GM21825 (cell line): ENCODE measurements around the gene HTR1E.
"Not testable (repeated sequence)": the region's sequence is repeated elsewhere in the genome, so short reads cannot be mapped to it uniquely, and the experiment has no call there.

Experiments used
- ATAC-seq: cut with Tn5 transposase; IDR thresholded peaks from one replicate; pipeline ENCODE4 v1.9.1; 2021; ENCODE audit warnings: mild to moderate bottlenecking, moderate library complexity; ENCODE audit not compliant: unreplicated experiment

The HTR1E gene

DNA sequence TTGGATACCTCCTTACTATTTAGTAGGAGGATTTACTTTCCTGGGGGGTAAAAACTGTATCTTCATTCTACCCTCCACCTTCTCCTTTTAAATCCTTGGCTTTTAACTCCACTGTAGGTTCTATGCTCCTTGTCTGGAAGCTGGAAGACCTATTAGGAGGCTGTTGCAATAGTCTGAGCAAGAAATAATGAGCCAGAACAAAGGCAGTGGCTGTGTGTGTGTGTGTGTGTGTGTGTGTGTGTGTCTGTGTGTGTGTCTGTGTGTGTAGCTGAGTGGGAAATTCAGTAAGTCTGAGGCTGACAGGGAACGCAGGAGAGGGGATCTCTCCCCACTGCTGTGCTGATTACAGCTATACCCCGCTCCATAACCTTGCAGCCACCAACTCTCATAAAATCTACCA, 35.8 kb downstream of the HTR1E start:
- ATAC-seq: no peak

DNA sequence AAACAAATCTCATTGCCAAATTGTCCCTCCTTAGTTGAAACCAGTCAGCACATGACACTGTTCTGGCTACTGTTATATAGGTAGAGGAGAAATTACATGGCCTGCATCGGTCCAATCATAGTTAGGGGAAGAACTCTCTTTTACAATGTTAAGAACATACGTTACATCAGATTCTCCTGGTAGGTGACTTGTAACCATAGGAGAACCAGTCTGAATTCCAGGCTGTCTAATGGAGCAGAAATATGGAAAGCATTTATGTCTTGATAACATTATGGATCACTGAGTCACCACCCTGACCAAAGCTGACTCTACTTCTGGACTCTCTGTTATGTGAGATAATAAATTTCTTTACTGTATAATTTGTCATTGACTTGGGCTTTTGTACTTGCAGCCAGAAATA, 40.9 kb downstream of the HTR1E start:
- ATAC-seq: no peak

DNA sequence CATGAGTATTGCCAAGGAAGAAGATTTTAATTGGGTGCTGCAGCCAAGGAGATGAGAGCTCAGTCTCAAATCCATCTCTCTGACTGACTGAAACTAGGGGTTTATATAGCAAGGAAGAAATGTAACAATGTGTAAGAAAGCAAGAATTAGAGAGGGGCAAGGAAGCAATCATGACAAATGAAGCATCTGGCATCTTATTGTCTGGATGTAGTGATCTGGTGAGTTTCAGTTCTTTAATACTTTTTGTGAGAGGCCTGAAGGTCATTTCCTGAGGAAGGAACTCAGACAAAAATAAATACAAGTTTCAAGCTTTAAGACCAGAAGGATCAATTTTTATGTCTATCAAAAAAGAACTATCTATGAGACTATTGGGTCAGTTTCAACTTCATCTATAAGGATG, 64.2 kb downstream of the HTR1E start:
- ATAC-seq: no peak

DNA sequence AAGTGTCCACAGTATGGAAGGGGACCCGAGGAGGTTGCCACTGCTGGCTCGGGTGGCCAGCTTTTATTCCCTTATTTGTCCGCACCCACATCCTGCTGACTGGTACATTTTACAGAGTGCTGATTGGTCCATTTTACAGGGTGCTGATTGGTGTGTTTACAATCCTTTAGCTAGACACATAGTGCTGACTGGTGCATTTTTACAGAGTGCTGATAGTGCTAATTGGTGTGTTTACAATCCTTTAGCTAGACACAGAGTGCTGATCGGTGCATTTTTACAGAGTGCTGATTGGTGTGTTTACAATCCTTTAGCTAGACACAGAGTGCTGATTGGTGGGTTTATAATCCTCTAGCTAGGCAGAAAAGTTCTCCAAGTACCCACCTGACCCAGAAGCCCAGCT, 65.1 kb downstream of the HTR1E start:
- not testable (repeated sequence) for ATAC-seq

DNA sequence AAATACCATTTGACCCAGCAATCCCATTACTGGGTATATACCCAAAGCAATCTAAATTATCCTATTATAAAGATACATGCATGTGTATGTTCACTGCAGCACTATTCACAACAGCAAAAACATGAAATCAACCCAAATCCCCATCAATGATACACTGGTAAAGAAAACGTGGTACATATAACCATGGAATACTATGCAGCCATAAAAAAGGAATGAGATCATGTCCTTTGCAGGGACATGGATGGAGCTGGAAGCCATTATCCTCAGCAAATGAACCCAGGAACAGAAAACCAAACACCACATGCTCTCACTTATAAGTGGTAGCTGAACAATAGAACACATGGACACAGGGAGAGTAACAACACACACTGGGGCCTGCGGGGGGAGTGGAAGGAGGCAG, 69.2 kb downstream of the HTR1E start:
- not testable (repeated sequence) for ATAC-seq

DNA sequence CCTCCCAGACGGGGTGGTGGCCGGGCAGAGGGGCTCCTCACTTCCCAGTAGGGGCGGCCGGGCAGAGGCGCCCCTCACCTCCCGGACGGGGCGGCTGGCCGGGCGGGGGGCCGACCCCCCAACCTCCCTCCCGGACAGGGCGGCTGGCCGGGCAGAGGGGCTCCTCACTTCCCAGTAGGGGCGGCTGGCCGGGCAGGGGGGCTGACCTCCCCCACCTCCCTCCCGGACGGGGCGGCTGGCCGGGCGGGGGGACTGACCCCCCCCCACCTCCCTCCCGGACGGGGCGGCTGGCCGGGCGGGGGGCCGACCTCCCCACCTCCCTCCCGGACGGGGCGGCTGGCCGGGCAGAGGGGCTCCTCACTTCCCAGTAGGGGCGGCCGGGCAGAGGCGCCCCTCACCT, 72.3 kb downstream of the HTR1E start:
- not testable (repeated sequence) for ATAC-seq

DNA sequence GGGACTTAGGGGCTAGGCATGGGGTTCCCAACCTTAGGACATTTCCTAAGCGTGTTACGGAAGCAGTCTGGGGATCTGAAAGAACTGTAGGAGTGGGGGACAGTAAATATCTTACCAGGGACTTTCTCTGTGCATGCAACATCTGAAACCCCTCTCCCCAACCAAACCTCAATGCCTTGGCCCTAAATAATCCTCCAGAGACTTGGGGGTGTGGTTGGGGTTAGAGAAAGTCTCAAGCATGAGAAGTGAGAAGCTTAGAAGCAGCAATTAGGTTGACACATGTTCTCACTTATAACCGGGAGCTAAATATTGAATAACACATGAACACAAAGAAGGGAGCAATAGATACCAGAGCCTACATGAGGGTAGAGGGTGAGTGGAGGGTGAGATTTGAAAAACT, 74.7 kb downstream of the HTR1E start:
- no peak for ATAC-seq

DNA sequence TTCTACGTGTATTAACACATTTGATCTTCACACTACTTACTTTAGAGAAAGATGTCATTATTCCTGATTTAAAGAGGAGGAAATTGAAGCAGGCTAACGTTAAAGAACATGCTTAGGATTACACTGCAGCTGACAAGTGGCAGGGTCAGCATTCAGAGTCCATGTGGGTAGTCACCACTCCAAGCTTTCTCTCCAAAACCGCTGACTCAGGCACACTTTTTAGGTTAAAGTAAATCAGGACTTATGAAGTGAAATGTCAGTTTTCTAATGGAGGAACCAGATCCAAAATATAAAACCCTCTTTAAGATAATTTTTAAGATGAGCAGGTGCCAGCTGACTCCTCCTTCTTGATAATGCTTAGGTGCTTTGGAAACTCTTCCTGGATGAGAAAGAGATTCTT, 75.4 kb downstream of the HTR1E start:
- ATAC-seq: no peak

DNA sequence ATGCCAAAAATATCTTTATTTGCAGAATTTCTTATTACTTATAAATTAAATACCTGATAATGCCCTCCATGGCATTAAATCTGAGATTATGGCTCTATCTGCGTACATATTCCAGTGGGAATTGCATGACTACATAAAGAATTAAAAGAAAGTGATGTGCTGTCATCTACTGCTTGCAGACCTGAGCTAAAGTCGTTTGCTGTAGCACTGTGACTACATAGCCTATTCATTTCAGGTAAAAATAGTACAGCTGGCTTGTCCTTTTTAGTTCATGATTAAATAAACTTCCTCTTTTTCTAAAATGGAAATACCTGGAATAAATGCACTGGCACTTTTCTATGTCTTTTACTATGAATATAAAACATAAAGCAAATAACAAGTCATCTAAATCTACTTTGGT, 79.4 kb downstream of the HTR1E start:
- ATAC-seq: no peak

- no peak for ATAC-seq
Measured at GRCh38 chr6:87027021-87027420, 89.7 kb downstream of the HTR1E start.

GRCh38 chr6:87029711-87030314, 92.5 kb downstream of the HTR1E start:
- ATAC-seq: no peak

DNA sequence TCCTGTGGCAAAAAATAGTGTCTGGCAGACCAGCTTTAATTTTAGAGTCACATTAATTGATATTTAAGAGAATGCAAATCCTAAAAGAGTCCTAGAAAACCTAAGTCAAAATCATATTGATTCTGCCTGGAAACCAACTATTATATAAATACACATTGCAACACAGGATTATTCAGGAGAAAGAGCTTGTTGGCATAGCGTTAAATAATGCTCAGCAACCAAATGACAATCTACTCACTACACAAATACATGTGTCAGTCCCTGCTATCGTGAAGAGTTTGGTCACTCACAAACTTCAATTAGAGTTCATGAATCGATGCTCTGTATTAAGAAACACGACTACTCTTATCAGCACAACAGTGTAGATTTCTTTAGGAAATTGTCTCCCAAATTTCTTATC, 103.4 kb downstream of the HTR1E start:
- ATAC-seq: no peak

DNA sequence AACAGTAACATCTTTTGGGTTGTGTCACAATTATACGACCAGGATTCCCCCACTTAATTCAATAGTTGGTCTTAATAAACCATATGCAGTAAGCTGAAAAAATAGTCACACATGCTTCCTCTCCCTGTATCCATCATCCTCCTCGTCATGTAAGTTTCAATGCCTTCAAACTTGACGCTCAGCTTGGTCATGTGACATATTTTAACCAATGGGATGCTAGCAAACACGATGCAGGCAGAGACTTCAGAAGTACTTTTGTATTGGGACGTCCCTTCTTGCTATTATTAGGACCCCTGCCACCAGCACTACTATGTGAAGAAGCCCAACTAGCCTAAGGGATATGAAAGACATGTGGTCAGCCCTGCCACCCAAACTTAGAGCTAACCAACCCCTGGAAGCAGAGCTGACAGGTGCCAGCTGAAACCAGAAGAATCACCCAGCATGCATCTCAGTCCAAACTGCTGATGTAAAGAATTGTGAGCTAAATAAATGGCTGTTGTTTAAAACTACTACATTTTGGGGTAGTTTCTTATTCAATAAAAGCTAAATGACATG, 108.3 kb downstream of the HTR1E start:
- ATAC-seq: no peak

- no peak for ATAC-seq
Measured at GRCh38 chr6:87049779-87050178, 112.5 kb downstream of the HTR1E start.

- no peak for ATAC-seq
Measured at GRCh38 chr6:87053312-87053711, 116.0 kb downstream of the HTR1E start.

DNA sequence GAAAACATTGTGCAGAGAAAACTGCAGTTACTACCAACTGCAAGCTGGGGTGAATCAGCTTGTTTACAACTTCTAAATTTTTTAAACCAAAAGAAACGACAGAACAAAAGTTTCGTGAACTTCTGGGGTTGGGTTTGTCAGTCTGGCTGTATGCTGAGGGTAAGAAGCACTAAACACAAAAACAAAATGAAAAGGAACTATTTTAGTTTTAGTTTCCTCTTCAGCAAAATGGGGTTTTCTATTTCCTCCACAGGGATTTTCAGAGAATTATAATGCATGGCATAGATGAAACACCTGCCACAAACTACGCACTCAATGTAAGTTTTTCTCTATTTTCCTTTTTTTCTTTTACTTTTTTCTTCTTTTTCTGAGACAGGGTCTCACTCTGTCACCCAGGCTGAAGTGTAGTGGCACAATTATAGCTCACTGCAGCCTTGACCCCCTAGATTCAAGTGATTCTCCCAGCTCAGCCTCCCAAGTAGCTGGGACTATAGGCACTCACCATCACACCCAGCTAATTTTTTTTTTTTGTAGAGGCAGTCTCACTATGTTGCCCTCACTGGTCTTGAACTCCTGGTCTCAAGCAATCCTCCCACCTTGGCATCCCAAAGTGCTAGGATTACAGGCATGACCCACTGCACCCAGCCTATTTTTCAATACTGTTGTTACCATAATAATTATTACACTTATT, 117.0 kb downstream of the HTR1E start:
- peak; percentile 36 for ATAC-seq

GRCh38 chr6:87059943-87060342, 122.6 kb downstream of the HTR1E start:
- ATAC-seq: no peak

DNA sequence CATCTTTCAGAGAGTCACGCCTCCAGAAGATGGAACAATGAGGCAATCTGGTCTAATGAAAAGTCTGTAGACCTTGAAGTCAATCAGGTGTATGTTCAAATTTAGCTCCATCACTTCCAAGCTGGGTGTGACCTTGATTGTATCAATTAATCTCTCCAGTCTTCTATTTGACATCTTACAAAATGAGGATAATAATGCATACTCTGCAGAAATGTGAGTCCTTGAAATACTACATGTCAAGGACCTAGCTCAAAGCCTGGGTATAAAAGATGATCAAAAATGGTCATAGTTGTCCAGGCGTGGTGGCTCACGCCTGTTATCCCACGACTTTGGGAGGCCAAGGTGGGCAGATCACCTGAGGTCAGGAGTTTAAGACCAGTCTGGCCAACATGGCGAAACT, 127.8 kb downstream of the HTR1E start:
- ATAC-seq: no peak
